H1 (cell line): ENCODE measurements around the gene METTL25B. TPM values are rescaled to one million over a fixed set of nuclear protein-coding genes. Genes with fewer than 3 reads are reported as not detected.

Experiments used
- BRCA1 ChIP-seq: IDR thresholded peaks from 2 replicates; pipeline ENCODE4 v1.6.1; 2012; ENCODE audit warnings: low read depth, low read length, improper control_type of control experiment
- CBX5 ChIP-seq: fragments of 300-800, 300-1000 bp; sonication (generic); IDR thresholded peaks from 2 replicates; pipeline ENCODE4 v1.7.1; 2016; ENCODE audit warnings: antibody characterized with exemption, low read length, low read depth
- CHD2 ChIP-seq: IDR thresholded peaks from 2 replicates; pipeline ENCODE4 v1.6.1; 2012; ENCODE audit warnings: low read length, improper control_type of control experiment
- CTBP2 ChIP-seq: IDR thresholded peaks from 2 replicates; pipeline ENCODE4 v1.7.0; 2011; ENCODE audit warnings: borderline replicate concordance, mild to moderate bottlenecking, moderate library complexity, mixed read lengths, low read length; ENCODE audit not compliant: insufficient read depth, insufficient read length
- E2F6 ChIP-seq: IDR thresholded peaks from 2 replicates; pipeline ENCODE4 v1.6.1; 2012; ENCODE audit warnings: inconsistent platforms
- JUND ChIP-seq: IDR thresholded peaks from 2 replicates; pipeline ENCODE4 v1.6.1; 2011; ENCODE audit warnings: mild to moderate bottlenecking, improper control_type of control experiment, low read length
- KDM5A ChIP-seq: fragments of 200-600 bp; IDR thresholded peaks from 2 replicates; pipeline ENCODE4 v1.7.1; 2012; ENCODE audit warnings: mild to moderate bottlenecking, low read length, inconsistent platforms, mixed read lengths
- POLR2AphosphoS5 ChIP-seq: IDR thresholded peaks from 2 replicates; pipeline ENCODE4 v1.6.1; 2011; ENCODE audit warnings: low read depth, low read length
- TAF1 ChIP-seq: IDR thresholded peaks from 2 replicates; pipeline ENCODE4 v1.6.1; 2011; ENCODE audit warnings: mild to moderate bottlenecking, low read depth, low read length
- polyA plus RNA-seq, 7 experiments: library from polyadenylated mRNA; depleted of rRNA in 3 of 7; stranded (reverse) in 5 of 7; unstranded in 2 of 7; fragments of >200 nt in 5 of 7; fragments of 200-250 nt in 2 of 7; gene quantifications; 1 replicate in 5 of 7; 2 replicates in 1 of 7; 4 replicates in 1 of 7; pipeline versions ENCODE4 v1.2.1 to v1.2.3, GENCODE V29; 2011 to 2013; ENCODE audit warnings: missing spikeins in 2 of 7, mixed read lengths in 2 of 7
- total RNA-seq: library from RNA; stranded (reverse); fragmentation: NEBNext Ultra II Directional; extraction: Animal tissue kit (Norgen Biotek cat#: 25700); gene quantifications from 2 replicates; pipeline ENCODE4 v1.2.1, GENCODE V29; 2021
- TF ChIP-seq, protein P1 (sequence below): fragments of 300-600 bp; sonication (generic); IDR thresholded peaks from 2 replicates; pipeline ENCODE4 v1.7.1; 2012; ENCODE audit warnings: low read length, moderate library complexity, mild to moderate bottlenecking, inconsistent platforms; ENCODE audit not compliant: insufficient replicate concordance

Gene METTL25B
- total and polyA plus RNA-seq, 2 of the 8 experiments (the other 6 are each of a cell fraction or from before 2014, with no cell fraction given): 28.4 to 30.1 TPM

DNA sequence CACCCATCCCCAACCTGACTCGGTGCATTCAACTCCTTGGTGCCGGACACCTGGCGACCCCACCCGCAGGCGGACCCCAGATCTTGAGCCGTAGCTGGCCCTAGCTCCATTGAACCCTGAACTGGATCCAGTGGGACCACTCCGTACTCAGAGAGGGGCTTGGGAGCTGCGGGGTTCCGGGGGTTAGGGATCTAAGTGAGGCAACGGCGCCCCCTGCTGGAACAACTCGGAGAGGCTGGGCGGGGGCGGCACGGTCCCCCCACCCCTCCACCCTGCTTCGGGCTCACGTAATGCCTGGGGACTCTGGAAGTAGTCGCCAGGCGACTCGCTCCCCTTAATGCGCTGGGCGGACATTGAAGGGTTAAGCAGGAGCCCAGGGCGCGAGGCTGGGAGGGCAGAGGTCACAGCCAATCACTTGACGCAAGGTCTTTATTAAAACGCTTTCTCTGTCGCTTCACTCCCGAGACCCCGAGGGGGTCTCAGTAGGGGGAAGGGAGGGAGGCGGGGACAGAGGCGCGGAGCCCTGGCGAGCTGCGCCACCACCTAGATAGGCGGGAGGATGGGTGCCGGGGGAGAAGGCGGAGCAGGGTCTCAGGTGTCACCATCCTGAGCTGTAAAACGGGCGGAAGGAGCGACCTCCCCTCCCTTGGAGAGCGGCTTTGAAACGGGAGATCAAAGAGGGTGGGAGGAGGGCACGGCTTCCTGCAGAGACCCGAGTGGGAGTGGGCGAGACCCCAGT is 22.2 kb upstream of the METTL25B start (continued):
- TF ChIP-seq CTBP2 (peak; percentile 54), TAF1 (peak; percentile 3; the same call in 1 of the 2 replicates), POLR2AphosphoS5 (no peak), KDM5A (peak; percentile 69; the same call in 1 of the 2 replicates), CBX5 (no peak), JUND (peak; percentile 61; the same call in 1 of the 2 replicates), E2F6 (0 out of 2 replicates have a peak, but pooled peaks have one; percentile 23), BRCA1 (no peak), CHD2 (no peak)
- TF ChIP-seq, protein P1, sequence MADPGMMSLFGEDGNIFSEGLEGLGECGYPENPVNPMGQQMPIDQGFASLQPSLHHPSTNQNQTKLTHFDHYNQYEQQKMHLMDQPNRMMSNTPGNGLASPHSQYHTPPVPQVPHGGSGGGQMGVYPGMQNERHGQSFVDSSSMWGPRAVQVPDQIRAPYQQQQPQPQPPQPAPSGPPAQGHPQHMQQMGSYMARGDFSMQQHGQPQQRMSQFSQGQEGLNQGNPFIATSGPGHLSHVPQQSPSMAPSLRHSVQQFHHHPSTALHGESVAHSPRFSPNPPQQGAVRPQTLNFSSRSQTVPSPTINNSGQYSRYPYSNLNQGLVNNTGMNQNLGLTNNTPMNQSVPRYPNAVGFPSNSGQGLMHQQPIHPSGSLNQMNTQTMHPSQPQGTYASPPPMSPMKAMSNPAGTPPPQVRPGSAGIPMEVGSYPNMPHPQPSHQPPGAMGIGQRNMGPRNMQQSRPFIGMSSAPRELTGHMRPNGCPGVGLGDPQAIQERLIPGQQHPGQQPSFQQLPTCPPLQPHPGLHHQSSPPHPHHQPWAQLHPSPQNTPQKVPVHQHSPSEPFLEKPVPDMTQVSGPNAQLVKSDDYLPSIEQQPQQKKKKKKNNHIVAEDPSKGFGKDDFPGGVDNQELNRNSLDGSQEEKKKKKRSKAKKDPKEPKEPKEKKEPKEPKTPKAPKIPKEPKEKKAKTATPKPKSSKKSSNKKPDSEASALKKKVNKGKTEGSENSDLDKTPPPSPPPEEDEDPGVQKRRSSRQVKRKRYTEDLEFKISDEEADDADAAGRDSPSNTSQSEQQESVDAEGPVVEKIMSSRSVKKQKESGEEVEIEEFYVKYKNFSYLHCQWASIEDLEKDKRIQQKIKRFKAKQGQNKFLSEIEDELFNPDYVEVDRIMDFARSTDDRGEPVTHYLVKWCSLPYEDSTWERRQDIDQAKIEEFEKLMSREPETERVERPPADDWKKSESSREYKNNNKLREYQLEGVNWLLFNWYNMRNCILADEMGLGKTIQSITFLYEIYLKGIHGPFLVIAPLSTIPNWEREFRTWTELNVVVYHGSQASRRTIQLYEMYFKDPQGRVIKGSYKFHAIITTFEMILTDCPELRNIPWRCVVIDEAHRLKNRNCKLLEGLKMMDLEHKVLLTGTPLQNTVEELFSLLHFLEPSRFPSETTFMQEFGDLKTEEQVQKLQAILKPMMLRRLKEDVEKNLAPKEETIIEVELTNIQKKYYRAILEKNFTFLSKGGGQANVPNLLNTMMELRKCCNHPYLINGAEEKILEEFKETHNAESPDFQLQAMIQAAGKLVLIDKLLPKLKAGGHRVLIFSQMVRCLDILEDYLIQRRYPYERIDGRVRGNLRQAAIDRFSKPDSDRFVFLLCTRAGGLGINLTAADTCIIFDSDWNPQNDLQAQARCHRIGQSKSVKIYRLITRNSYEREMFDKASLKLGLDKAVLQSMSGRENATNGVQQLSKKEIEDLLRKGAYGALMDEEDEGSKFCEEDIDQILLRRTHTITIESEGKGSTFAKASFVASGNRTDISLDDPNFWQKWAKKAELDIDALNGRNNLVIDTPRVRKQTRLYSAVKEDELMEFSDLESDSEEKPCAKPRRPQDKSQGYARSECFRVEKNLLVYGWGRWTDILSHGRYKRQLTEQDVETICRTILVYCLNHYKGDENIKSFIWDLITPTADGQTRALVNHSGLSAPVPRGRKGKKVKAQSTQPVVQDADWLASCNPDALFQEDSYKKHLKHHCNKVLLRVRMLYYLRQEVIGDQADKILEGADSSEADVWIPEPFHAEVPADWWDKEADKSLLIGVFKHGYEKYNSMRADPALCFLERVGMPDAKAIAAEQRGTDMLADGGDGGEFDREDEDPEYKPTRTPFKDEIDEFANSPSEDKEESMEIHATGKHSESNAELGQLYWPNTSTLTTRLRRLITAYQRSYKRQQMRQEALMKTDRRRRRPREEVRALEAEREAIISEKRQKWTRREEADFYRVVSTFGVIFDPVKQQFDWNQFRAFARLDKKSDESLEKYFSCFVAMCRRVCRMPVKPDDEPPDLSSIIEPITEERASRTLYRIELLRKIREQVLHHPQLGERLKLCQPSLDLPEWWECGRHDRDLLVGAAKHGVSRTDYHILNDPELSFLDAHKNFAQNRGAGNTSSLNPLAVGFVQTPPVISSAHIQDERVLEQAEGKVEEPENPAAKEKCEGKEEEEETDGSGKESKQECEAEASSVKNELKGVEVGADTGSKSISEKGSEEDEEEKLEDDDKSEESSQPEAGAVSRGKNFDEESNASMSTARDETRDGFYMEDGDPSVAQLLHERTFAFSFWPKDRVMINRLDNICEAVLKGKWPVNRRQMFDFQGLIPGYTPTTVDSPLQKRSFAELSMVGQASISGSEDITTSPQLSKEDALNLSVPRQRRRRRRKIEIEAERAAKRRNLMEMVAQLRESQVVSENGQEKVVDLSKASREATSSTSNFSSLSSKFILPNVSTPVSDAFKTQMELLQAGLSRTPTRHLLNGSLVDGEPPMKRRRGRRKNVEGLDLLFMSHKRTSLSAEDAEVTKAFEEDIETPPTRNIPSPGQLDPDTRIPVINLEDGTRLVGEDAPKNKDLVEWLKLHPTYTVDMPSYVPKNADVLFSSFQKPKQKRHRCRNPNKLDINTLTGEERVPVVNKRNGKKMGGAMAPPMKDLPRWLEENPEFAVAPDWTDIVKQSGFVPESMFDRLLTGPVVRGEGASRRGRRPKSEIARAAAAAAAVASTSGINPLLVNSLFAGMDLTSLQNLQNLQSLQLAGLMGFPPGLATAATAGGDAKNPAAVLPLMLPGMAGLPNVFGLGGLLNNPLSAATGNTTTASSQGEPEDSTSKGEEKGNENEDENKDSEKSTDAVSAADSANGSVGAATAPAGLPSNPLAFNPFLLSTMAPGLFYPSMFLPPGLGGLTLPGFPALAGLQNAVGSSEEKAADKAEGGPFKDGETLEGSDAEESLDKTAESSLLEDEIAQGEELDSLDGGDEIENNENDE: no peak
